Glomerular visceral epithelial cell (primary cell): Measurements from ENCODE around the gene IFITM2.

Experiments
- DNase-seq: peaks from one replicate; pipeline ENCODE4 v3.0.0-alpha.2; 2016; ENCODE audit errors: extremely low spot score

Gene IFITM2

GRCh38 chr11:293271-293851, 14.3 kb upstream of the IFITM2 start:
- no peak for DNase-seq

- DNase-seq: no peak
Observed at GRCh38 chr11:293852-294661, 13.6 kb upstream of the IFITM2 start.

GRCh38 chr11:294780-295179, 12.8 kb upstream of the IFITM2 start:
- no peak for DNase-seq

- DNase-seq: no peak
Observed at GRCh38 chr11:295351-296170, 12.1 kb upstream of the IFITM2 start.

- DNase-seq: no peak
Observed at GRCh38 chr11:296171-297050, 11.2 kb upstream of the IFITM2 start.

GRCh38 chr11:297051-297585, 10.5 kb upstream of the IFITM2 start:
- DNase-seq: no peak

GRCh38 chr11:297586-298405, 9.8 kb upstream of the IFITM2 start:
- DNase-seq: no peak

- DNase-seq: no peak
Observed at GRCh38 chr11:298406-299065, 9.1 kb upstream of the IFITM2 start.

- no peak for DNase-seq
Observed at GRCh38 chr11:299081-299891, 8.3 kb upstream of the IFITM2 start, which contains the start of gene IFITM5. Gene IFITM5 (minus strand): TSS chr11:299526. CDS start chr11:299490, 36 bp downstream.

- no peak for DNase-seq
Observed at GRCh38 chr11:299951-300735, 7.5 kb upstream of the IFITM2 start.

GRCh38 chr11:303363-303762, 4.3 kb upstream of the IFITM2 start:
- DNase-seq: no peak

GRCh38 chr11:304061-304506, 3.5 kb upstream of the IFITM2 start:
- DNase-seq: no peak

GRCh38 chr11:304915-305843, 2.4 kb upstream of the IFITM2 start:
- peak; percentile 55 for DNase-seq

- no peak for DNase-seq
Observed at GRCh38 chr11:305844-306211, 1.8 kb upstream of the IFITM2 start.

GRCh38 chr11:306645-307371, 808 bp upstream of the IFITM2 start:
- no peak for DNase-seq
